ENCODE results near the gene MOB3A. TPM values are rescaled to one million over a fixed set of nuclear protein-coding genes. Genes with fewer than 3 reads are reported as not detected.

The MOB3A gene
- total and polyA plus RNA-seq, 9 of the 15 experiments (the other 6 are each of a cell fraction or from before 2014, with no cell fraction given) = 1.1 to 24.1 (median 6.0) TPM

GRCh38 chr19:2122251-2122650 is 26.1 kb upstream of the MOB3A start:
- Histone ChIP-seq H4K20me1 (replicated peaks; ENCODE audit: control insufficient read depth, insufficient read depth, low read length) (peaks cover 4% of the 10 kb centered on the region; the same call in 1 of the 2 replicates), H3K9ac (ENCODE audit: insufficient read depth in 1 of 2, low read depth in 2 of 2, low read length in 2 of 2) (0 out of 4 replicates have a peak overlapping the region, but pooled peaks of 1 of the 2 experiments have one; percentile 35), H3K79me2 (ENCODE audit: control insufficient read depth, insufficient read depth, low read length) (no peaks in the 10 kb centered on the region), H3K4me3 (no peak overlapping the region), H3K27ac (ENCODE audit: extremely low read depth, low read depth, low read length) (no peak overlapping the region), H2AFZ (ENCODE audit: low read depth, low read length) (no peak overlapping the region), H3K4me1 (replicated peaks in 1 of 2; ENCODE audit: control insufficient read depth in 2 of 2, insufficient read depth in 2 of 2, low read length in 2 of 2) (peaks cover 0 to 23% of the 10 kb centered on the region in 2 experiments; a peak in 1 of 5 replicates), H3K27me3 (ENCODE audit: control insufficient read depth in 2 of 2, insufficient read depth in 2 of 2, low read length in 2 of 2) (no peaks in the 10 kb centered on the region; a peak in 1 of 5 replicates), H3K4me2 (ENCODE audit: insufficient read depth, low read length) (no peak overlapping the region), H3K9me3 (replicated peaks; ENCODE audit: control insufficient read depth, insufficient read depth, low read depth, low read length) (no peaks in the 10 kb centered on the region), H3K36me3 (ENCODE audit: control insufficient read depth, insufficient read depth, low read length) (peaks cover 93% of the 10 kb centered on the region; the same call in 2 of the 3 replicates), H3K9me1 (ENCODE audit: control insufficient read depth, insufficient read depth, low read length) (no peaks in the 10 kb centered on the region)
- TF ChIP-seq ZNF507 (tag; conservative IDR thresholded peaks at IDR 0.05) (no peak), COPS2 (conservative IDR thresholded peaks at IDR 0.05) (no peak), ZNF217 (CRISPR knock-in tag; IDR thresholded peaks at IDR 0.05) (no peak), HINFP (tag; conservative IDR thresholded peaks at IDR 0.05; ENCODE audit: low read depth) (no peak), RHOXF2B (CRISPR knock-in tag; conservative IDR thresholded peaks at IDR 0.05) (no peak), ZNF347 (CRISPR knock-in tag; IDR thresholded peaks at IDR 0.05; ENCODE audit: low read depth) (no peak)
- DNase-seq (ENCODE audit: extremely low read depth in 1 of 4, low spot score in 3 of 4) = no peak
- in situ Hi-C loops (cut with MboI) (no loop called here), intact Hi-C loops (cut with micrococcal nuclease) (no loop called here)
- FAIRE-seq = no peak
- ATAC-seq = no peak
- ChIA-PET POLR2A (no interaction called here), CTCF (ENCODE audit: low intra/inter-chr PET ratio) (no interaction called here)
- WGBS (ENCODE audit: insufficient coverage, low coverage, missing lambda C conversion rate) = 89% methylated on average over 15 of the region's 15 CpGs
- BruUV-seq (replicated peaks) = no TSS peak

Measured in K562 (cell line).